GM21515 (cell line): ENCODE data around the gene MMP14.
A peak's percentile ranks its signal among the peaks of the same experiment; 100 is the strongest.
"Not testable (repeated sequence)": the region's sequence is repeated elsewhere in the genome, so short reads cannot be mapped to it uniquely, and the experiment has no call there.

Source experiments
- ATAC-seq: cut with Tn5 transposase; IDR thresholded peaks from one replicate; pipeline ENCODE4 v1.9.1; 2021; ENCODE audit not compliant: unreplicated experiment

MMP14 gene

GRCh38 chr14:22854963-22855724 is 18.8 kb downstream of the MMP14 start:
- ATAC-seq = no peak

GRCh38 chr14:22856428-22856827 is 20.0 kb downstream of the MMP14 start:
- no peak for ATAC-seq

- ATAC-seq = not testable (repeated sequence)
Observed at GRCh38 chr14:22860377-22860776, 24.0 kb downstream of the MMP14 start.

GRCh38 chr14:22861651-22862050 is 25.3 kb downstream of the MMP14 start:
- no peak for ATAC-seq

GRCh38 chr14:22864979-22865378 is 28.6 kb downstream of the MMP14 start:
- ATAC-seq = no peak

- ATAC-seq = no peak
Observed at GRCh38 chr14:22865424-22866405, 29.3 kb downstream of the MMP14 start.

- ATAC-seq = no peak
Observed at GRCh38 chr14:22866874-22867273, 30.5 kb downstream of the MMP14 start.

- ATAC-seq = peak; percentile 42
Observed at GRCh38 chr14:22870811-22871223, 34.4 kb downstream of the MMP14 start.

- ATAC-seq = peak; percentile 77
Observed at GRCh38 chr14:22871224-22872032, 35.0 kb downstream of the MMP14 start, which contains the start of gene LRP10. Gene LRP10 (plus strand): TSS chr14:22871740. CDS start chr14:22872304, 564 bp downstream.

- ATAC-seq = peak; percentile 30
Observed at GRCh38 chr14:22872033-22872832, 35.8 kb downstream of the MMP14 start.

GRCh38 chr14:22872833-22873520 is 36.6 kb downstream of the MMP14 start:
- ATAC-seq = no peak

- no peak for ATAC-seq
Observed at GRCh38 chr14:22875003-22875747, 38.8 kb downstream of the MMP14 start.

GRCh38 chr14:22875748-22876319 is 39.4 kb downstream of the MMP14 start:
- ATAC-seq = no peak

- no peak for ATAC-seq
Observed at GRCh38 chr14:22877000-22877501, 40.7 kb downstream of the MMP14 start.

- ATAC-seq = no peak
Observed at GRCh38 chr14:22878271-22879246, 42.2 kb downstream of the MMP14 start.

GRCh38 chr14:22882064-22882463 is 45.7 kb downstream of the MMP14 start:
- no peak for ATAC-seq

- ATAC-seq = no peak
Observed at GRCh38 chr14:22882529-22883172, 46.3 kb downstream of the MMP14 start.
